Erythroblast (primary cell): ENCODE results near the gene CRYAA.

Experiments
- GATA1 ChIP-seq: IDR thresholded peaks from 2 replicates; pipeline ENCODE4 v1.6.1; 2011; ENCODE audit warnings: low read depth, mild to moderate bottlenecking, control low read depth, low read length, moderate library complexity
- POLR2A ChIP-seq: IDR thresholded peaks from 2 replicates; pipeline ENCODE4 v1.6.1; 2011; ENCODE audit warnings: mild to moderate bottlenecking, low read length

DNA sequence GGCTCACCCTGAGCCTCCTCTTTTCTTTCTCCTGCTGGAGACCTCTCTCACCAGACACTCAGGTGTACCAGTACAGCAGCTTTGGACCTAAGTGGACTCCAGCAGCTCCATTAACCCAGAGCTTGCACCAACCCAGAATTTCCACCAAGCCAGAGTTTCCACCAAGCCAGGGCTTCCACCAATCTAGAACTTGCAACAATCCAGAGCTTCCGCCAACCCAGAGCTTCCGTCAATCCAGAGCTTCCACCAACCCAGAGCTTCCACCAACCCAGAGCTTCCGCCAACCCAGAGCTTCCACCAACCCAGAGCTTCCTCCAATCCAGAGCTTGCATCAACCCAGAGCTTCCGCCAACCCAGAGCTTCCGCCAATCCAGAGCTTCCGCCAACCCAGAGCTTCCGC is 23.2 kb downstream of the CRYAA start:
- TF ChIP-seq POLR2A, result no peak
- TF ChIP-seq GATA1, result no peak
